SK-N-SH (cell line): ENCODE data around the gene TP53BP1. TPM values are rescaled to one million over a fixed set of nuclear protein-coding genes. Genes with fewer than 3 reads are reported as not detected.

Experiments used
- CTCF ChIA-PET: fragments of 300-600, 350-600 bp; formaldehyde crosslinking; extraction: SDS; loops from one replicate; lab custom pipeline; 2021; lab: Yijun Ruan, JAX
- POLR2A ChIA-PET: fragments of 350-600 bp; sonication (Branson Sonifier 250); formaldehyde crosslinking; extraction: SDS; loops from one replicate; lab custom pipeline; 2020; ENCODE audit warnings: antibody characterized with exemption, inconsistent platforms; lab: Yijun Ruan, JAX
- DNase-seq: peaks from one replicate; pipeline ENCODE4 v3.0.0; 2012
- H2AFZ ChIP-seq: fragments of 200-600 bp; sonication (generic); 2 replicates; pipeline ENCODE4 v1.8.1; 2016; ENCODE audit warnings: antibody characterized with exemption, mild to moderate bottlenecking, low read depth
- H3F3A ChIP-seq: fragments of 200-600 bp; sonication (generic); replicated peaks from 2 replicates; pipeline ENCODE3; 2016; ENCODE audit warnings: antibody characterized with exemption, mild to moderate bottlenecking; ENCODE audit not compliant: insufficient read depth
- H3K27ac ChIP-seq, 2 experiments: fragments of 200-500 bp in 1 of 2; fragments of 200-600 bp in 1 of 2; sonication (Bioruptor generic) in 1 of 2; sonication (generic), shearing (Covaris generic) in 1 of 2; 2 replicates each; pipeline versions ENCODE4 v1.5.1 to v1.6.1; 2014 to 2016; ENCODE audit warnings: low read depth in 2 of 2, inconsistent platforms in 1 of 2, low read length in 1 of 2, mild to moderate bottlenecking in 1 of 2, mixed read lengths in 1 of 2
- H3K27me3 ChIP-seq: fragments of 200-600 bp; sonication (generic), shearing (Covaris generic); 2 replicates; pipeline ENCODE4 v1.6.1; 2016; ENCODE audit warnings: mixed run types; ENCODE audit not compliant: insufficient read depth
- H3K36me3 ChIP-seq, 2 experiments: fragments of 200-500 bp in 1 of 2; fragments of 200-600 bp in 1 of 2; sonication (Bioruptor generic) in 1 of 2; sonication (generic) in 1 of 2; replicated peaks in 1 of 2; 2 replicates each; pipeline versions ENCODE3 to v1.5.1; 2014 to 2016; ENCODE audit warnings: low read length in 1 of 2, mild to moderate bottlenecking in 1 of 2; ENCODE audit not compliant: insufficient read depth in 2 of 2, control insufficient read depth in 1 of 2
- H3K4me1 ChIP-seq, 2 experiments: fragments of 200-500 bp in 1 of 2; fragments of 200-600 bp in 1 of 2; sonication (Bioruptor generic) in 1 of 2; sonication (generic), shearing (Covaris generic) in 1 of 2; 2 replicates each; pipeline versions ENCODE4 v1.5.1 to v1.6.1; 2014 to 2016; ENCODE audit warnings: low read depth in 1 of 2, low read length in 1 of 2, mixed run types in 1 of 2; ENCODE audit not compliant: insufficient read depth in 2 of 2, control insufficient read depth in 1 of 2
- H3K4me2 ChIP-seq: fragments of 200-600 bp; sonication (generic), shearing (Covaris generic); 2 replicates; pipeline ENCODE4 v1.6.1; 2017; ENCODE audit warnings: mixed run types
- H3K4me3 ChIP-seq, 2 experiments: fragments of 200-500 bp in 1 of 2; fragments of 200-600 bp in 1 of 2; sonication (Bioruptor generic) in 1 of 2; sonication (generic), shearing (Covaris generic) in 1 of 2; 2 replicates each; pipeline versions ENCODE4 v1.5.1 to v1.8.1; 2014 to 2016; ENCODE audit warnings: low read depth in 2 of 2, inconsistent platforms in 1 of 2, low read length in 1 of 2, mild to moderate bottlenecking in 1 of 2, mixed read lengths in 1 of 2, moderate library complexity in 1 of 2
- H3K79me2 ChIP-seq: fragments of 200-600 bp; sonication (generic); 2 replicates; pipeline ENCODE4 v1.8.1; 2017; ENCODE audit warnings: mild to moderate bottlenecking; ENCODE audit not compliant: insufficient read depth
- H3K9ac ChIP-seq: fragments of 200-600 bp; sonication (generic); 2 replicates; pipeline ENCODE4 v1.6.1; 2017; ENCODE audit warnings: mixed run types
- H3K9me2 ChIP-seq: fragments of 200-600 bp; sonication (generic); 2 replicates; pipeline ENCODE4 v1.6.1; 2017; ENCODE audit warnings: mixed run types
- H3K9me3 ChIP-seq: fragments of 200-600 bp; sonication (generic); 2 replicates; pipeline ENCODE4 v1.6.1; 2017; ENCODE audit warnings: mixed run types, mild to moderate bottlenecking, moderate library complexity
- H4K20me1 ChIP-seq: fragments of 200-600 bp; sonication (generic); 2 replicates; pipeline ENCODE4 v1.6.1; 2017; ENCODE audit warnings: mild to moderate bottlenecking, mixed run types; ENCODE audit not compliant: insufficient read depth
- ELF1 ChIP-seq: IDR thresholded peaks from 2 replicates; pipeline ENCODE4 v1.4.0; 2012
- EP300 ChIP-seq, 2 experiments: IDR thresholded peaks; 2 replicates each; pipeline versions ENCODE4 v1.4.0 to v1.6.1; 2012; ENCODE audit warnings: borderline replicate concordance in 1 of 2, low read depth in 1 of 2, low read length in 1 of 2
- FOXM1 ChIP-seq: IDR thresholded peaks from 2 replicates; pipeline ENCODE4 v1.4.0; 2012; ENCODE audit warnings: low read depth, mild to moderate bottlenecking
- GATA2 ChIP-seq: sonication (generic); formaldehyde crosslinking; IDR thresholded peaks from 2 replicates; pipeline ENCODE4 v1.5.0; 2020; ENCODE audit warnings: mild to moderate bottlenecking, missing genetic modification reagents
- JUND ChIP-seq: IDR thresholded peaks from 2 replicates; pipeline ENCODE4 v1.4.0; 2012
- MAX ChIP-seq: IDR thresholded peaks from 2 replicates; pipeline ENCODE4 v1.4.0; 2012; ENCODE audit warnings: low read depth
- MEF2A ChIP-seq: IDR thresholded peaks from 2 replicates; pipeline ENCODE4 v1.4.0; 2012; ENCODE audit warnings: low read depth, borderline replicate concordance
- NRF1 ChIP-seq: IDR thresholded peaks from 2 replicates; pipeline ENCODE4 v1.6.1; 2012; ENCODE audit warnings: low read depth, mild to moderate bottlenecking, low read length
- POLR2AphosphoS5 ChIP-seq: IDR thresholded peaks from 2 replicates; pipeline ENCODE4 v1.6.1; 2012; ENCODE audit warnings: low read depth, low read length
- RAD21 ChIP-seq: IDR thresholded peaks from 2 replicates; pipeline ENCODE4 v1.6.1; 2012; ENCODE audit warnings: mild to moderate bottlenecking, low read length
- RFX5 ChIP-seq: IDR thresholded peaks from 2 replicates; pipeline ENCODE4 v1.6.1; 2012; ENCODE audit warnings: mild to moderate bottlenecking, improper control_type of control experiment, low read length
- SMC3 ChIP-seq: IDR thresholded peaks from 2 replicates; pipeline ENCODE4 v1.6.1; 2012; ENCODE audit warnings: low read depth, low read length, improper control_type of control experiment
- TAF1 ChIP-seq: IDR thresholded peaks from 2 replicates; pipeline ENCODE4 v1.6.1; 2012; ENCODE audit warnings: low read depth, mild to moderate bottlenecking, low read length, moderate library complexity, borderline replicate concordance
- WGBS: methylation state at CpG from one replicate; pipeline ENCODE4 v1.1.6; 2017; ENCODE audit warnings: low lambda C conversion rate; 5-methylcytosine and 5-hydroxymethylcytosine counted together
- polyA plus RNA-seq, 3 experiments: library from polyadenylated mRNA; depleted of rRNA; stranded (reverse); fragments of >200 nt; gene quantifications; 2 replicates each; pipeline ENCODE4 v1.2.3, GENCODE V29; 2012
- TF ChIP-seq, protein P1 (sequence below): IDR thresholded peaks from 2 replicates; pipeline ENCODE4 v1.4.0; 2012; ENCODE audit warnings: low read depth, borderline replicate concordance
- TF ChIP-seq, protein P2 (sequence below): IDR thresholded peaks from 2 replicates; pipeline ENCODE4 v1.6.1; 2012; ENCODE audit warnings: mild to moderate bottlenecking, low read depth, low read length, moderate library complexity

TP53BP1 gene
- polyA plus RNA-seq, 1 of the 3 experiments (the other 2 are of a cell fraction), result 27.1 TPM

GRCh38 chr15:43523646-43524045 is 30.7 kb upstream of the TP53BP1 start:
- Histone ChIP-seq H3K4me1 (peaks cover 4 to 11% of the 10 kb centered on the region in 2 experiments; a peak in 2 of 4 replicates), H3K9me2 (no peaks in the 10 kb centered on the region), H3K36me3 (peaks cover 13 to 51% of the 10 kb centered on the region in 2 experiments), H4K20me1 (no peaks in the 10 kb centered on the region), H3K27ac (no peak overlapping the region), H3K4me2 (no peak overlapping the region), H2AFZ (no peak overlapping the region), H3K9me3 (no peaks in the 10 kb centered on the region), H3K79me2 (0 out of 2 replicates have a peak, but pooled peaks cover 7% of the 10 kb centered on the region), H3K9ac (no peak overlapping the region), H3K4me3 (no peak overlapping the region), H3K27me3 (no peaks in the 10 kb centered on the region), H3F3A (no peaks in the 10 kb centered on the region)
- 96% methylated on average over 6 of the region's 7 CpGs for WGBS
- POLR2A ChIA-PET, result interaction anchor here (1.1 kb wide), 1 partner anchor 13 kb away, joined by 4 read pairs; no protein-coding TSS in a partner anchor
- DNase-seq, result no peak
- CTCF ChIA-PET, result interaction anchor here (1.5 to 1.6 kb wide), 2 partner anchors 10 to 19 kb away, joined by 4 to 5 read pairs; no protein-coding TSS in a partner anchor
- no peak for TF ChIP-seq SMC3
- TF ChIP-seq, protein P1, sequence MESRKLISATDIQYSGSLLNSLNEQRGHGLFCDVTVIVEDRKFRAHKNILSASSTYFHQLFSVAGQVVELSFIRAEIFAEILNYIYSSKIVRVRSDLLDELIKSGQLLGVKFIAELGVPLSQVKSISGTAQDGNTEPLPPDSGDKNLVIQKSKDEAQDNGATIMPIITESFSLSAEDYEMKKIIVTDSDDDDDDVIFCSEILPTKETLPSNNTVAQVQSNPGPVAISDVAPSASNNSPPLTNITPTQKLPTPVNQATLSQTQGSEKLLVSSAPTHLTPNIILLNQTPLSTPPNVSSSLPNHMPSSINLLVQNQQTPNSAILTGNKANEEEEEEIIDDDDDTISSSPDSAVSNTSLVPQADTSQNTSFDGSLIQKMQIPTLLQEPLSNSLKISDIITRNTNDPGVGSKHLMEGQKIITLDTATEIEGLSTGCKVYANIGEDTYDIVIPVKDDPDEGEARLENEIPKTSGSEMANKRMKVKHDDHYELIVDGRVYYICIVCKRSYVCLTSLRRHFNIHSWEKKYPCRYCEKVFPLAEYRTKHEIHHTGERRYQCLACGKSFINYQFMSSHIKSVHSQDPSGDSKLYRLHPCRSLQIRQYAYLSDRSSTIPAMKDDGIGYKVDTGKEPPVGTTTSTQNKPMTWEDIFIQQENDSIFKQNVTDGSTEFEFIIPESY, result no peak
- no peak for TF ChIP-seq NRF1
- TF ChIP-seq JUND, result no peak
- no peak for TF ChIP-seq ELF1
- TF ChIP-seq MAX, result no peak
- TF ChIP-seq MEF2A, result no peak

GRCh38 chr15:43522247-43522646 is 29.3 kb upstream of the TP53BP1 start:
- Histone ChIP-seq H3K27me3 (no peaks in the 10 kb centered on the region), H3F3A (no peaks in the 10 kb centered on the region), H3K9ac (no peak overlapping the region), H3K36me3 (peaks cover 13 to 51% of the 10 kb centered on the region in 2 experiments), H3K9me2 (no peaks in the 10 kb centered on the region), H3K4me2 (no peak overlapping the region), H3K9me3 (no peaks in the 10 kb centered on the region), H3K79me2 (0 out of 2 replicates have a peak, but pooled peaks cover 7% of the 10 kb centered on the region), H3K4me3 (no peak overlapping the region), H3K4me1 (peaks cover 4 to 20% of the 10 kb centered on the region in 2 experiments; a peak in 2 of 4 replicates), H4K20me1 (no peaks in the 10 kb centered on the region), H2AFZ (no peak overlapping the region)
- POLR2A ChIA-PET, result interaction anchor here (0.6 to 1.1 kb wide), 2 partner anchors 11 to 36 kb away, joined by 3 to 4 read pairs; no protein-coding TSS in a partner anchor
- WGBS, result 84% methylated on average over 9 of the region's 9 CpGs
- CTCF ChIA-PET, result interaction anchor here (1.6 kb wide), 1 partner anchor 8 kb away, joined by 5 read pairs; no protein-coding TSS in a partner anchor
- no peak for DNase-seq
- TF ChIP-seq MEF2A (no peak), ELF1 (no peak), RFX5 (no peak)
- TF ChIP-seq, all 33 proteins: peak for 0
- no peak overlapping the region for H3K27ac ChIP-seq

DNA sequence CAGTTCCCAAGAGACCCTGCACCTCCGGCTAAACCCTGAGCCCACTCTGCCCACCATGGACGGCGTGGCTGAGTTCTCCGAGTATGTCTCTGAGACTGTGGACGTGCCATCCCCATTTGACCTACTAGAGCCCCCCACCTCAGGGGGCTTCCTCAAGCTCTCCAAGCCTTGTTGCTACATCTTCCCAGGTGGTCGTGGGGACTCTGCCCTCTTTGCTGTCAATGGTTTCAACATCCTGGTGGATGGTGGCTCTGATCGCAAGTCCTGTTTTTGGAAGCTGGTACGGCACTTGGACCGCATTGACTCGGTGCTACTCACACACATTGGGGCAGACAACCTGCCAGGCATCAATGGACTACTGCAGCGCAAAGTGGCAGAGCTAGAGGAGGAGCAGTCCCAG is 28.5 kb upstream of the TP53BP1 start:
- Histone ChIP-seq H3K9me2 (no peaks in the 10 kb centered on the region), H3K4me3 (no peak overlapping the region), H3K79me2 (0 out of 2 replicates have a peak, but pooled peaks cover 7% of the 10 kb centered on the region), H3F3A (no peaks in the 10 kb centered on the region), H3K27me3 (no peaks in the 10 kb centered on the region), H3K9ac (no peak overlapping the region), H3K27ac (no peak overlapping the region), H3K4me1 (peaks cover 10 to 28% of the 10 kb centered on the region in 2 experiments; a peak in 3 of 4 replicates), H3K9me3 (no peaks in the 10 kb centered on the region), H3K36me3 (peaks cover 13 to 51% of the 10 kb centered on the region in 2 experiments), H2AFZ (no peak overlapping the region), H3K4me2 (no peak overlapping the region), H4K20me1 (no peaks in the 10 kb centered on the region)
- ChIA-PET CTCF (interaction anchor here (1.1 kb wide), 1 partner anchor 10 kb away, joined by 3 read pairs; no protein-coding TSS in a partner anchor), POLR2A (no interaction called here)
- no peak for DNase-seq
- WGBS, result 89% methylated on average over 9 of the region's 11 CpGs
- TF ChIP-seq TAF1, result no peak
- no peak for TF ChIP-seq FOXM1
- no peak for TF ChIP-seq JUND
- TF ChIP-seq NRF1, result no peak
- TF ChIP-seq GATA2 (CRISPR knock-in tag), result no peak
- TF ChIP-seq RAD21, result no peak
- TF ChIP-seq, protein P2, sequence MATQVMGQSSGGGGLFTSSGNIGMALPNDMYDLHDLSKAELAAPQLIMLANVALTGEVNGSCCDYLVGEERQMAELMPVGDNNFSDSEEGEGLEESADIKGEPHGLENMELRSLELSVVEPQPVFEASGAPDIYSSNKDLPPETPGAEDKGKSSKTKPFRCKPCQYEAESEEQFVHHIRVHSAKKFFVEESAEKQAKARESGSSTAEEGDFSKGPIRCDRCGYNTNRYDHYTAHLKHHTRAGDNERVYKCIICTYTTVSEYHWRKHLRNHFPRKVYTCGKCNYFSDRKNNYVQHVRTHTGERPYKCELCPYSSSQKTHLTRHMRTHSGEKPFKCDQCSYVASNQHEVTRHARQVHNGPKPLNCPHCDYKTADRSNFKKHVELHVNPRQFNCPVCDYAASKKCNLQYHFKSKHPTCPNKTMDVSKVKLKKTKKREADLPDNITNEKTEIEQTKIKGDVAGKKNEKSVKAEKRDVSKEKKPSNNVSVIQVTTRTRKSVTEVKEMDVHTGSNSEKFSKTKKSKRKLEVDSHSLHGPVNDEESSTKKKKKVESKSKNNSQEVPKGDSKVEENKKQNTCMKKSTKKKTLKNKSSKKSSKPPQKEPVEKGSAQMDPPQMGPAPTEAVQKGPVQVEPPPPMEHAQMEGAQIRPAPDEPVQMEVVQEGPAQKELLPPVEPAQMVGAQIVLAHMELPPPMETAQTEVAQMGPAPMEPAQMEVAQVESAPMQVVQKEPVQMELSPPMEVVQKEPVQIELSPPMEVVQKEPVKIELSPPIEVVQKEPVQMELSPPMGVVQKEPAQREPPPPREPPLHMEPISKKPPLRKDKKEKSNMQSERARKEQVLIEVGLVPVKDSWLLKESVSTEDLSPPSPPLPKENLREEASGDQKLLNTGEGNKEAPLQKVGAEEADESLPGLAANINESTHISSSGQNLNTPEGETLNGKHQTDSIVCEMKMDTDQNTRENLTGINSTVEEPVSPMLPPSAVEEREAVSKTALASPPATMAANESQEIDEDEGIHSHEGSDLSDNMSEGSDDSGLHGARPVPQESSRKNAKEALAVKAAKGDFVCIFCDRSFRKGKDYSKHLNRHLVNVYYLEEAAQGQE, result no peak
- no peak for TF ChIP-seq EP300 (IDR thresholded peaks at IDR 0.05; ENCODE audit: borderline replicate concordance in 1 of 2, low read depth in 1 of 2, low read length in 1 of 2)
- no peak for TF ChIP-seq POLR2AphosphoS5
